Kasumi-1 (cell line): ENCODE measurements around the gene LRP3.
"Not testable (repeated sequence)": the region's sequence is repeated elsewhere in the genome, so short reads cannot be mapped to it uniquely, and the experiment has no call there.

ENCODE experiments used
- DNase-seq, 2 experiments: peaks; one replicate each; lab custom pipeline; 2025; lab: John Stamatoyannopoulos, UW

LRP3 gene

DNA sequence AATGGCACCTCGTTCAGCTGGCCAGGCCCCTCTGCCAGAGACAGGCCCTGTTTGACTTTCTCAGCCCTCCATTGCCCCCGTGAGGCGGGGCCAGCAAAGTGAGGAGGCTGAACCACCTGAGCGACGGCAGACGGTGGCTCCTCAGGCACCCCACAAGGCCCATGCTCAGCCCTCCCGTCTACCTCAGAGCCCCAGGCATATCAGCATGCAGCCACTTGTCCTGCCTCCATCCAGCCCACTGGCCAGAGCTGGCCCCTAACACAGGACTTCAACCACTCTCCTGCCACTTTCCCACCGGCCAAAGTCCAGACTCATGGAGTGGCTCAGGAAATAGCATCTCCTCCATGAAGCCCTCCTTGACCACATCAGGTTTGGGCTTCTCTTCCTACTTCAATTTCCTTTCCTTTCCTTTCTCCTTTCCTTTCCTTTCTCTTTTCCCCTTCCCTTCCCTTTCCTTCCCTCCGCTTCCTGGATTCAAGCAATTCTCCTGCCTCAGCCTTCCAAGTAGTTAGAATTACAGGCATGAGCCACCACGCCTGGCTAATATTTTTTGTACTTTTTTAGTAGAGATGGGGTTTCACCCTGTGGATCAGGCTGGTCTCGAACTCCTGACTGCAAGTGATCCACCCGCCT, 22.2 kb downstream of the LRP3 start:
- DNase-seq: no peak

DNA sequence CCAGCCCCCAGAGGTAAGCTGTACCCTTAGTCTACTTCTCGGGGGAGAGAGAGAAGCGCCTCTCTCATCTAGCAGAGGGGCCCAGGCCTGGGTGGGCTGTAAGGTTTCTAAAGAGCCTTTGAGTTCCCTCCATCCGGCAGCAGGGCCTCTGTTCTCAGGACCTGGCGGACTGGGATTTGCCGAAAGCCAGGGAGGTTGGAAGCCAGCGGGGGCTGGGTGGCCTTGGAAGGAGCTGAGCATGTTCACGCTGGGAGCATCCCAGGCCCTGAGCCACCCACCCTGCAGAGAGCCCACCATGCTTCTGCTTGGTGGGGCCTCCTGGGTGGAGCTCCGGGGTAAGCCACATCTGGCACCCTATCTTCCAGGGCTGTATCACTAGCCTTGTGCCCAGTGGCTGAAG, 23.8 kb downstream of the LRP3 start:
- DNase-seq: no peak

DNA sequence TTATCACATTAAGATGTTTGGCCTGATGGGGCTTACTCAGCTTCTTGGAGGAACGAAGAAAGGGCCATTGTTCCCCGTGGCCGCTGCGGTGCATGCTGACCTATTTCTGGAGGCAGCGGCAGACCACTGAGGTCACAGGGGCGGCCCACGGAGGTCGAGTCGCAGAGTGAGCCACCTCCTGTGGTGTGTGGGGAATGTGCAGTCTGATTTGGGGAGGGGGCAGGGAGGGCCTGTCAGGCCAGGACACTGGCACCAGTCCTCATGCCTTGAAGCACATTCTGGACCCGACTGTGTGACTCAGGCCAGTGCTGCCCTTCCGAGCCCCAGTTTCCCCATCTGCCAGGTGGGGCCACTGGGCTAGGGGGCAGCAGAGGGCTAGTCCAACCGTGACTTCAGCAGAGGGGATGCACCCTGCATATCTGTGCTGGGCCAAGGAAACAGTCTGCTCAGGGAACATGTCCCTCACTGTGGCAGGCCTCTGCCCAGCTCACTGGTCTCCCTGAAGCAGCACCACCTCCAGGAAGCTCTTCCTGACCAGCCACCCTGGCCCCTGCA, 25.2 kb downstream of the LRP3 start:
- DNase-seq: no peak

DNA sequence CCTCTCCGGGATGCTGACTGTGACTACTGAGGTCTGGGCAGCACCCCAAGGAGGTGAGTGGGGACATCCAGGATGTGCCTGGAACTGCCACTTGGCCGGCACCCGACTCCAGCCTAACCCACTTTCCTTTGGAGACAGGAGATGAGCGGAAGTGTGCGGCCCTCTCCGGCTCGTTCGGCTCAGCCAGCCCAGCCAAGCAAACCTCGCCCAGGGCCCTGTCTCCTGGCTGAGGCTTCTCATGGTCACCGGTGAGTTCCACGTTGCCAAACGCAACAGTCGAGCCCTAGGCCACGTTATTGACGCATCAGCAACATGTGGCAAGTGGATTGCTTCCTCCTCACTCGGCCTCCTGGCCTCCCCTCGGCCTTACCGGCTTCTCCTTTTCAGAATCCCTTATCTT, 26.0 kb downstream of the LRP3 start:
- DNase-seq: no peak

DNA sequence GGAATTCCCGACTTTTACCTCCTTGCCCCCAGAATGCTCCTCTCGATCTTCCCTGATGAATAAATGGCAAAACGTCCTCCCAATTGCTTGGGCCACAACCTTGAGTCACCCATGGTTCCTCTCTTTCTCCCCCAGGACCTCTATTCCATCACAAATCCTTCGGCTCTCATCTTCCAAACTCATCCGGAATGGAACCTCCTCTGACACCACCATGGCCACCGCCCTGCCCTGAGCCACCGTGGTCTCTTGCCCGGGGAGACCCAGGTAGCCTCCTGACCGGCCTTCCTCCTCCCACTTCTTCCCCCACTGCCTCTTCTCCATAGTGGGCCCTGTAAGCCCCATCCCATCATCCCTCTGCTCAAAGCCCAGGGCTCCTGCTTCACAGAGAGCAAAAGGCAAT, 26.6 kb downstream of the LRP3 start:
- no peak for DNase-seq

DNA sequence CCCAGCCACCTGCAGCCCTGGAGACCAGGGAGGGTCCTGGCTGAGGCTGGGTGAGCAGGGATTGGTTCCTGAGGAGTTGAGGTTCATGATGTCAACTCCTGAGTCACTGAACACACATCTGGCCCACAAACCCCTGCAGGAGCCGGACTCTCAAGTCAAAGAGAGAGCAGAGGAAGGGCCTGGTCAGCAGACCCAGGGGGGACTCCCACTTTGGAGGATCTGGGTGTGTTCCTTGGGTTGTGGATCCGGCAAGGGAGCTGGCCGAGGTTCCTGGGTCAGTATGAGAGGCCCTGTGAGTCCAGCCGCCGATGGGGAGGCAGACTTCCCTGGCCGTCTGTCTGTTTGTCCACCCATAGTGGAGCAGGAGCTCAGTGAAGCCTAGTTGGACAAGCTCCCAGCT, 27.5 kb downstream of the LRP3 start:
- DNase-seq: no peak

DNA sequence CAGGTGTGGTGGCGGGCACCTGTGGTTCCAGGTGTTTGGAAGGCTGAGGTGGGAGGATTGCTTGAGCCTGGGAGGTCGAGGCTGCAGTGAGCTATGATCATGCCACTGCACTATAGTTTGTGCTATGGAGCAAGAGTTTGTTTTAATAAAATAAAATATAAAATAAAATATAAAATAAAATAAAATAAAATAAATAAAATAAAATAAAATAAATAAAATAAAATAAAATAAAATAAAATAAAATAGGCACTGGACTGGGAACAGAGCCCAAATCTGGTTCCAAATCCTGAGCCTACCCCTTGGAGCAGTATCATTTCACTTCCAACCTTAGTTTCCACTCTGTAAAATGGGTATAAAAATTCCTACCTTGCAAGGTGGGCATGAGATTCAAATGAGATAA, 28.1 kb downstream of the LRP3 start:
- DNase-seq: not testable (repeated sequence)

DNA sequence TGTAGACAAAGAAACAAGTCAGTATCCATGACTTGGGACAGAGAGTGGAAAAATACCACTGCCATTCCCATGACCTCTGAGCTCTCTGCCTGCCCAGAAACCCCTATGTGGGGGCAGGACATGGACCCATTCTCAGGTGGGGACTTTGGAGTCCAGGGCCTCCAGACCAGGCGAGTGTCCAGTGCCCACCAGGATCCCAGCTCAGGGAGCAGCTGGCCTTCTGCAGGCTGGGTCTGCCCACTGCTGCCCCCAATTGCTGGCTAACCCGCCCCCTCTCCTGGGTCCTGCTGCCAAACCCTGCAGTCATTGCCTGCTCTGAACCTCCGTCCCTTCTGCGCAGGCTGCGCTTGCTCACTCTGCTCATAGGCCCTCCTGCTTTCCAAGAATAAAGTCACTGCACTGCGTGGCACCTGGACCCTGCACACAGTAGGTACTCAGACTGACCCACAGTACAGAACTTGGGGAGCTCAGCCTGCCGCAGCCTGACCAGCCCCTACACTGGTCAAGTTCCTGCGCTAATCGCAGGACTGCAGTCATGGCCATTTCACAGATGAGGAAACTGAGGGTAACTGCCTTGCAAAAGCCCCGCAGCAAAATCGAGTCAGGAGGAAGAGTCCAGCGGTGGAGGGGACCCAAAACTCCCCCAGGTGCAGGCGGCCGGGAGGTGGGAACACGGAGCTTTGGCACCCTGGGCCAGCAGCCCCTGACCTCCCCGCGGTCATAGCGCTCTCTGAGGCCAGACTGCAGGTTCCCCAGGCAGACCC, 30.7 kb downstream of the LRP3 start:
- DNase-seq: no peak

DNA sequence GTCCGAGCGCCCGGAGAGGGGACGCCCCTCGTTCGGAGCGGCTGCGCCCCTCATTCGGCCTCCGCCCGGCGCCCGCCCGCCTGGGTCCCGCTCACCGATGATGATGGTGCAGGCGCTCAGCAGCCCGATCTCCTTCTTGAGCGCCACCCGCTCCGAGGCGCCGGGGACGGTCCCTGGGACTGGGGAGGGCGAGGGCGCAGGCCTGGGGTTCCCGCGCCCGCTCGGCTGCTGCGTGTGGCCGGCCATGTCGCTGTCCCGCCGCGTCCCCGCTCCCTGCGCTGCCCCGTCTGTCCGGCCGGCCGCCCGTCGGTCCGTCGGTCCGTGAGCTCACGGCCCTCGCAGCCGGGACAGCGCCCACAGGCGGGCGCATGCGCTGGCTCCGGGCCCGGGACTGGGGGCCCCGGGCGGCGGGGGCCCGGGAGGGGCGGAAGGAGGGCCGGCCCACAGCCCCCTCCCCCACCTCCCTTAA, 31.4 kb downstream of the LRP3 start, which contains the start of gene SLC7A10:
Gene SLC7A10 (minus strand): TSS at position 393 of the 469 bp plus-strand sequence. CDS start 147 bp downstream, at position 246.
- DNase-seq: no peak

DNA sequence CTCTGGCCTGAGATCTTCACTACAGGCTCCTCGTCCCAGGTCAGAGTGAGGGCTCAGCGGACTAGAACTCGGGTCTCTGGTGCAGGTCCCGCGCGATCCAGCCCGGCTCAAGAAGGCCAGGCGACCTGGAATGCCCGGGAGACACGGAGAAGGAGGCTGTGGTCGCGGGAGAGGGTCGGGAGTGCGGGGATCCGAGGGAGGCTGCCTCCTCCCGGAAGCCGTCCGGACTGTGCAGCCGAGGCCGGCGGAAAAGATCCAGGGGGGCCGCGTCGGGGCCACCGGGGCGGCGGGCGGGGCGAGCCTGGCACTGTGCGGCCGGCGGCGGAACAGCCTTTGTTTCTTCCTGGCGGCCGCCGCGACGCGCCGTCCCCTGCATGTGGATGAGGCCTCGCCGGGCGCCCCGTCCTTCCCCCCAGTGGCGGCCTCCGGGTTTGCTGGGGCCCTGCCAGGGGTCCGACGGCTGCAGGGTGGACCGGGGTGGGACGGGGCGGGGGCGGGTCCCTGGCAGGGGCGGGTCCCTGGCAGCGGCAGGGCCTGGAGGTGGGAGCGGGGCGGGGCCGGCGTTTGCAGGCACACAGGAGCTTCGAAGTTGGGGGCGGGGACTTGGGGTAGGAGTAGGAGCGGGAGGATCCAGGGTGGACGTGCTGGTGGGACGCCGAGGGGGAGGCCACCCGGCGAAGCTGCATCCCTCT, 32.6 kb downstream of the LRP3 start:
- DNase-seq: no peak

DNA sequence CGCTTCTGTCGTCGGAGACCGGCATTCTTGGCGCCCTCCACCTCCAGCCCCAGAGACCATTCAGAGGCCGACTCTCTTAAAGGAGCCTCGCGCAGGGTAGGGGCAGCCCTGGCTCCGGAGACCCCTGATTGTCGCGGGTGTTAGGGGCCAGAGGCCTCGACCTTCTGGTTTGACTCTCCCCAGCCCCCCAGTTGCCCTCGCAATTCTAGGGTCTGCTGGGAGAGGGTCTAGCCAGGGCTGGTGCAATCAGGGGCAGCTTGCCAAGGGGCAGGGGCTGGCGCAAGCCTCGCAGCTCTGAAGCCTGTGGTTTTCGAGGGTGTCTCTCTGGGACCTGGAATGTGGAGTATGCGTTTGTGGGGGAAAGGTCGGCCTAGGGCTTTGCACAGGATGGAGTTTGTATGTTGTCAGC, 33.1 kb downstream of the LRP3 start:
- no peak for DNase-seq

DNA sequence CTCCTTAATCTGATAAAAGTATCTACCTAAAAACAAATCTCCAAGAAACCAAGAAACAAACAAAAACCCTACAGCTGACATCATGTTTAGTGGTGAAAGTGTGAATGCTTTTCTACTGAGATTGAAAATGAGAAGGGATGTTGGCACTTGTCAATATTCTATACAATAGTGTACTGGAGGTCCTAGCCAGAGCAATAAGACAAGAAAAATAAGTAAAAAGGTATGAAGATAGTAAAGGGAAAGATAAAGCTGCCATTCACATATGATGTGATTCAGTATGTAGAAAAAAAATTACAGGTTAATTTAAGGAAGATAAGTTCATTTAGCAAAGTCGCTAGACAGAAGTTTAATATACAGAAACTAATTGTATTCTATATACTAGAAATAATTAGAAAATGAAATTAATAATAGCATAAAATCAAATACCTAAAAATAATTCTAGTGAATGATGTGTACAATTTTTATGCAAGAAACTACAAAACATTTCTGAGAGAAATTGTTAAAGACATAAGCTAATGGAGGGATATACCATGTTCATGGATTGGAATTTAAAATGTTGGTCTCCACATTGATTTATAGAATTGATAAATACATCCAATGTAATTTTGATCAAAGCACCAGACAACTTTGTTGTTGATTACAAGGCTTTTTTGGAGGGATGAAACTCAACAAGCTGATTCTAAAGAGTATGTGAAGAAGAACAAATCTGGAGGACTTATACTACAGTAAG, 33.9 kb downstream of the LRP3 start:
- no peak for DNase-seq

DNA sequence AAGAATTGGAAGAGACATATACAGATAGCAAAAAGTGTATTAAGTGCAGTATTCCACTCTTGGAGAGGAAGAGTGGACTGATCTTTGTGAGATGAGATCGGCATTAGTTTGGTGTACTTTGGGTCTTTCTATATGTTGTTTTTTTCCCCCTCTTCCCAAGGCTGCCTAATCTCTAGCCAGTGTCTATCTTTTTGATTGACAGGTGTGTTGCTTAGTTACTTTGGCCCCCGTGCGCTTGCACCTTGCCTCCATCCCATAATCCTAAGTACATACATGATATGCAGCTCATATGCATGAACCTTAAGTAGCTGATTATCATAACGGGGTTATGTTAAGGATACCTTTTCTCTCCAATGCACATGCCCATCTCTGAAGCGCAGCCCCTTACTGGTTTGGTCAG, 35.8 kb downstream of the LRP3 start:
- no peak for DNase-seq

DNA sequence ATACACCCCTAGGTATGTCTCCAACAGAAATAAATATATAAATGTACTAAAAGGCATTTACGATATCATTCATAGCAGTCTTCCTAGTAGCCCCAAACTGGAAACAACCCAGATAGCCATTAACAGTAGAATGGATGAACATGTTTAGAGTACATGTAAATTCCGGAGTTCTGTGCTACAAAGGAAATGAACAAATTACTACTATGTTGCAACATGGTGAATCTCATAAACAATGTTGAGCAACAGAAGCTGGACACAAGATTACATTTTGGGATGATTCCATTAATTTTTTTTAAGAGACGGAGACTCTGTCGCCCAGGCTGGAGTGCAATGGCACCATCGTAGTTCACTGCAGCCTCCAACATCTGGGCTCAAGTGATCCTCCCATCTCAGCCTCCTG, 37.4 kb downstream of the LRP3 start:
- DNase-seq: no peak

DNA sequence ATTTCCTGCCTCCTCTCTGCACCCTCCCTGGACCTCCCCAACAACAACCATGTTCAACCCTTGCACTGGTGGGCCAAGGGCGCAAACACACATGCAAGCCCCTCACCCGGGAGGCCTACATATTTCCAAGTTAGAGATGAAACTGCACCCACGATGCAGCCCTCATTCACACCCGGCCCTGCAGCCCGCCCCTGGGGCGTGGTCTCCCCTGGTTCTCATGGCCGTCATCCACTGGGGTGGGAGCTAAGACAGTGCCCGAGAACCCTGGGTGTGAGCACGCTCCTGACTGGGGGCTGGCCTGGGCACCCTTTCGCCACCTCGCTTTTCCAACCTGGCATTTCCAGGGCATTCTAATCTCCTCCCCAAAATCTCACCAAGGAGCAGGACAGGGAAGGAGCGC, 38.5 kb downstream of the LRP3 start:
- DNase-seq: no peak

DNA sequence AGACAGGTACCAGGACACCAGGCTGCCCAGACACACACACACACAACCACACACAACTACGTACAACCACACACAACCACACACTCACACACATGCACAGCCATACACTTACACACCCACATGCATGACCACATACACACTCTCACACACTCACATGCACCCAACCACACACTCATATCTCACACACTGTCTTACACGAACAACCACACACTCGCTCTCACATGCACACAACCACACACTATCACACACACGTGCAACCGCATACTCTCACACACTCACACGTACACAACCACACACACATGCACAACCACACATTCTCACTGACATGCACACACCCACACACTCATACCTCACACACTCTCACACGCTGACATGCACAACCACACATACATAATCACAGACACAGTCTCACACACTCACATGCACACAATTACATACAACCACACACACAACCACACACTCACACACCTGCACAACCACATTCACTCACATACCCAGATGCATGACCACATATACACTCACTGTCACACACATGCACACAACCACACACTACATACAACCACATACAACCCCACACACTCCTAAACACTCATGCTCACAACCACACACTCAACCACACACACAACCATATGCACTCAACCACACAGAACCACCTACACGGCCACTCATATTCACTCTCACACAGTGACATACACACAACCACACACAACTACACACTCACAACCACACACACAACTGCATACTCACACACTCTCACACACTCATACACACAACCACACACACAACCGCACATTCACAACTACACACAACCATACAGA, 39.1 kb downstream of the LRP3 start:
- DNase-seq: no peak

DNA sequence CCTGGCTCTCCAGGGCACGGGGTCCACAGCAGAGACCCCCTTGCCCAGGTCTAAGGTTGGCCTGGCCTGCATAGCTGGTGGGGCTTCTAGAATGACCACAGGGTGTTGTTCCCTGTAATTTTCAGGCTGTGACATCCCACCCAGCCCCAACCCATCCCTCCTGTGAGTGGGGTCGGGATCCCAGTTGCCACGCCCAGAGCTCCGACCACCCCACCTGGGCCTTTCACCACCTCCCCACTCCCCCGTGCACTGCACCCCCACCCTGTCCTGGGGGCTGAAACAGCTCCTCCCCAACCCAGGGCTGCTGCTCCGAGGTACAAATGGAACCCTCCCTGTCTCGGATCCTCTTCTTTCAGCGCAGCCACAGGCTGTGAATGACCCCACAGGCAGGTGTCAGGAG, 40.0 kb downstream of the LRP3 start:
- DNase-seq: no peak

DNA sequence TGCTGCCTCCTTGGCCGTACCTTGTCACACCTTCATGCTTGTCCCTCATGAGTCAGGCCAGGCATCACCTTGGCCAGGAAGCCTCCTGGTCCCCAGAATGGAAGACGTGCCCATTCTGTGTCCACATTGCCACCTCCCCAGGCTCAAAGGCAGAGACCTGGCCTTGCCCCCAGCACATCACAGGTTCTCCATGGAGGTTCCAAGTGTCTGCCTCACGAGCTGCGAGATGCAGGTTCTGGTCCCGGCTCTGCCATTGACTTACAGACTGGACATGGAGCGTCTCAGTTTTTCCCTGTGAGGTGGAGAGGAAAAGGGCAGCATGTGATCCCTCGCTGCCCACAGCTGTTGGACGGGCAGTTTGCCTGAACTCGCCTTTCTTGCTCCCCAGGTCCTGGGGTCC, 40.6 kb downstream of the LRP3 start:
- DNase-seq: no peak

DNA sequence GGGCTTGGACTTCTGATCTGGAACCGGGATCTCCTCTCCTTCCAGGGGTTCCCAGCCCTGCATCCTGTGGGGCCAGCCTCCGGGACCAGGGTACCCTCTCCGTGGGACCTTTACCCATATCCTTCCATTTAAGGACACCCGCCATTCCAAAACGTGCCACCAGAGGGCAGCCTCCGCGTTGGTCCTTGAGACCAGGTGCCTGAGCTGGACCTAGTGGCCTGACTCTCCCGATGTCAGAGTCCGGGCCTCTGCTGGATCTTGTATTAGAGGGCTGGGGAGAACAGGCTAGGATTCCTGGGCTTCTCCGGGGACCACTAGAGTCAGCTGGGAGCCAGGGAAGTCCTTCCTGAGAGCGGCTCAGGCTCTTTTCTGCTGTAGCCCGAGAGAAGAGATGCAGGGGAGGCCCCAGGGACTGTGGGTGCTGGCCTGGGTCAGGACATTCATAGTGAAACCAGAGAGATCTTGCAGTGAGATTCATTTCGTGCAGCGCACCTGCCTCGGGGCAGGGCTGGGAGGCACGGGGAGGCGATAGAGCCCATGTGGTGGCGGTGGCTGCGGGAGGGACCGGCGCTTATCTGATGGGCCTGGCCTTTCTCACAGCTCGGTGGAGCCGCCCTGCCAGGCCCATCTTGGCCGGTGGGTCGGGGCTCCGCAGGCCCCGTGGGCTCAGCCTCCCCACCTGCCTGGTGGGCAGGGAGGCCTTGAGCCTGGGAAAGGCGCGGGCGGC, 41.3 kb downstream of the LRP3 start:
- DNase-seq: peak; percentile 37 to 39

DNA sequence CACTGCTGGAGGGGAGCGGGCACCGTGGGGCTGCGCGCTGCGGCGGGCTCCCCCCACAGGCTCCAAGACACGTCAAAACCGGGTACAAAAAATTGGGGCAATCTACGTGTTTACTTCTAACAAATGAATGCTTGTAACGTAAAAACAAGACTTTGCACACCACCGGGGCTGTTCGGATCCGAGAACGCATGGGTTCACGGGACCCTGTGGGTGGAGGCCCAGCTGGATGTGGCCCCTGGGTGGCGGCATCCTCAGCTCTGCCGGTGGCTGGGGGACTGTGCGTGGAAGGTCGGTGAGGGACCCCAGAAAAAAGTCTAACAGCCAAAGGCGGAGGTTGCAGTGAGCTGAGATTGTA, 41.8 kb downstream of the LRP3 start:
- DNase-seq: no peak
